H1 (cell line): ENCODE measurements around the gene PRKAR2B.

Experiments used
- ASH2L ChIP-seq: fragments of 200-600, 300-600 bp; sonication (generic); IDR thresholded peaks from one replicate; pipeline ENCODE4 v1.7.1; 2017; ENCODE audit warnings: low read length
- EP300 ChIP-seq, 2 experiments: IDR thresholded peaks; 1 replicate in 1 of 2; 2 replicates in 1 of 2; pipeline ENCODE4 v1.6.1; 2011 to 2012; ENCODE audit warnings: low read depth in 2 of 2, low read length in 2 of 2, mild to moderate bottlenecking in 2 of 2, borderline replicate concordance in 1 of 2, inconsistent platforms in 1 of 2, moderate library complexity in 1 of 2
- JUN ChIP-seq: IDR thresholded peaks from 2 replicates; pipeline ENCODE4 v1.6.1; 2011; ENCODE audit warnings: low read depth, mild to moderate bottlenecking, improper control_type of control experiment, low read length
- JUND ChIP-seq: IDR thresholded peaks from 2 replicates; pipeline ENCODE4 v1.6.1; 2011; ENCODE audit warnings: mild to moderate bottlenecking, improper control_type of control experiment, low read length
- KDM1A ChIP-seq: fragments of 200-600, 300-600 bp; sonication (generic); IDR thresholded peaks from 2 replicates; pipeline ENCODE4 v1.7.1; 2016; ENCODE audit warnings: mild to moderate bottlenecking, low read length, borderline replicate concordance
- POLR2A ChIP-seq, 2 experiments: IDR thresholded peaks; 1 replicate in 1 of 2; 2 replicates in 1 of 2; pipeline ENCODE4 v1.6.1; 2011; ENCODE audit warnings: low read depth in 2 of 2, low read length in 2 of 2, mild to moderate bottlenecking in 2 of 2; ENCODE audit errors: control extremely low read depth in 1 of 2
- POLR2AphosphoS5 ChIP-seq: IDR thresholded peaks from 2 replicates; pipeline ENCODE4 v1.6.1; 2011; ENCODE audit warnings: low read depth, low read length
- RNF2 ChIP-seq: fragments of 200-900, 300-1000 bp; sonication (generic); IDR thresholded peaks from 2 replicates; pipeline ENCODE4 v1.7.1; 2016; ENCODE audit warnings: borderline replicate concordance, low read depth, mild to moderate bottlenecking, antibody characterized with exemption, low read length; ENCODE audit not compliant: poor library complexity, severe bottlenecking; ENCODE audit errors: missing control alignments
- SIN3A ChIP-seq, 2 experiments: IDR thresholded peaks in 1 of 2; conservative IDR thresholded peaks in 1 of 2; 2 replicates each; pipeline ENCODE4 v1.6.1; 2011 to 2012; ENCODE audit warnings: low read length in 2 of 2, improper control_type of control experiment in 1 of 2, low read depth in 1 of 2, mild to moderate bottlenecking in 1 of 2
- SIRT6 ChIP-seq: IDR thresholded peaks from one replicate; pipeline ENCODE4 v1.7.1; 2012; ENCODE audit warnings: low read length, inconsistent platforms
- SRF ChIP-seq: IDR thresholded peaks from 2 replicates; pipeline ENCODE4 v1.6.1; 2011; ENCODE audit warnings: mild to moderate bottlenecking, low read depth, low read length, moderate library complexity
- TF ChIP-seq, protein P1 (sequence below), 3 experiments: IDR thresholded peaks; 1 replicate in 2 of 3; 2 replicates in 1 of 3; pipeline versions ENCODE4 v1.5.1 to v1.6.1; 2011; ENCODE audit warnings: low read length in 3 of 3, mild to moderate bottlenecking in 3 of 3, inconsistent platforms in 2 of 3, low read depth in 1 of 3, moderate library complexity in 1 of 3; ENCODE audit not compliant: insufficient read depth in 1 of 3; ENCODE audit errors: control extremely low read depth in 1 of 3
- TF ChIP-seq, protein P2 (sequence below): IDR thresholded peaks from 2 replicates; pipeline ENCODE4 v1.6.1; 2011; ENCODE audit warnings: low read length, improper control_type of control experiment

DNA sequence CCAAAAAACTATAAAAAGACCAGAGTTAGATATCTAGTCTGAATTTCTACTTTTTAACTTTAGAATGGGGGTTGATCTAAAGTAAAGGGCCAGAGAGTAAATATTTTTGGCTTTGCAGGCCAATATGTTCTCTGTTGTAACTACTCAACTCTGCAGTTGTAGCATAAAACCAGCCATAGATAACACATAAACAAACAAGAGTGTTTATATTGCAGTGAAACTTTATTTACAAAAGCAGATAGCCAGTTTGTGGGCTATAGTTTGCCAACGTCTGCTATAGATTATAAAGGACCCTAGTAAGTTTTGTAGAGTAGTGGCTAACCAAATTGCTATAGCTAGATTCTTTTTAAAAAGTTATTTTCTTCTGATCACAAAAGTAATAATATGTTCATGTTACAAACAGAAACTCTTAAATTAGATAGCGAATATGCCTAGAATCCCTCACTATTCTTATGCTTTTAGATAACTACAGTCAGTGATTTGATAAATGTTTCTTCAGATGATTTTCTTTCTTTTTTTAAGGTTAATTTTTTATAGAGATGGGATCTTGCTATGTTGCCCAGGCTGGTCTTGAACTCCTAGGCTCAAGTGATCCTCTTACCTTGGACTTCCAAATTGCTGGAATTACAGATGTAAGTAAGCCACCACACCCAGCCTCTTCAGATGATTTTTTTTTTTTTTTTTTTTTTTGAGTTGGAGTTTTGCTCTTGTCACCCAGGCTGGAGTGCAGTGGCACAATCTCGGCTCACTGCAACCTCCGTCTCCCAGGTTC is 100.7 kb downstream of the PRKAR2B start:
- TF ChIP-seq SIN3A (conservative IDR thresholded peaks at IDR 0.05 in 1 of 2, IDR thresholded peaks at IDR 0.05 in 1 of 2; ENCODE audit: low read depth in 1 of 2, low read length in 2 of 2), result no peak
- TF ChIP-seq SIRT6, result no peak
- TF ChIP-seq KDM1A, result no peak
- TF ChIP-seq, protein P1, sequence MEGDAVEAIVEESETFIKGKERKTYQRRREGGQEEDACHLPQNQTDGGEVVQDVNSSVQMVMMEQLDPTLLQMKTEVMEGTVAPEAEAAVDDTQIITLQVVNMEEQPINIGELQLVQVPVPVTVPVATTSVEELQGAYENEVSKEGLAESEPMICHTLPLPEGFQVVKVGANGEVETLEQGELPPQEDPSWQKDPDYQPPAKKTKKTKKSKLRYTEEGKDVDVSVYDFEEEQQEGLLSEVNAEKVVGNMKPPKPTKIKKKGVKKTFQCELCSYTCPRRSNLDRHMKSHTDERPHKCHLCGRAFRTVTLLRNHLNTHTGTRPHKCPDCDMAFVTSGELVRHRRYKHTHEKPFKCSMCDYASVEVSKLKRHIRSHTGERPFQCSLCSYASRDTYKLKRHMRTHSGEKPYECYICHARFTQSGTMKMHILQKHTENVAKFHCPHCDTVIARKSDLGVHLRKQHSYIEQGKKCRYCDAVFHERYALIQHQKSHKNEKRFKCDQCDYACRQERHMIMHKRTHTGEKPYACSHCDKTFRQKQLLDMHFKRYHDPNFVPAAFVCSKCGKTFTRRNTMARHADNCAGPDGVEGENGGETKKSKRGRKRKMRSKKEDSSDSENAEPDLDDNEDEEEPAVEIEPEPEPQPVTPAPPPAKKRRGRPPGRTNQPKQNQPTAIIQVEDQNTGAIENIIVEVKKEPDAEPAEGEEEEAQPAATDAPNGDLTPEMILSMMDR (IDR thresholded peaks at IDR 0.05; ENCODE audit: control extremely low read depth in 1 of 3, insufficient read depth in 1 of 3, low read depth in 1 of 3, low read length in 3 of 3), result no peak
- TF ChIP-seq JUN, result no peak
- no peak for TF ChIP-seq POLR2AphosphoS5
- TF ChIP-seq RNF2, result no peak
- no peak for TF ChIP-seq JUND
- no peak for TF ChIP-seq ASH2L
- TF ChIP-seq, protein P2, sequence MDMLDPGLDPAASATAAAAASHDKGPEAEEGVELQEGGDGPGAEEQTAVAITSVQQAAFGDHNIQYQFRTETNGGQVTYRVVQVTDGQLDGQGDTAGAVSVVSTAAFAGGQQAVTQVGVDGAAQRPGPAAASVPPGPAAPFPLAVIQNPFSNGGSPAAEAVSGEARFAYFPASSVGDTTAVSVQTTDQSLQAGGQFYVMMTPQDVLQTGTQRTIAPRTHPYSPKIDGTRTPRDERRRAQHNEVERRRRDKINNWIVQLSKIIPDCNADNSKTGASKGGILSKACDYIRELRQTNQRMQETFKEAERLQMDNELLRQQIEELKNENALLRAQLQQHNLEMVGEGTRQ, result no peak
- no peak for TF ChIP-seq SRF
- no peak for TF ChIP-seq POLR2A (IDR thresholded peaks at IDR 0.05; ENCODE audit: control extremely low read depth in 1 of 2, low read depth in 2 of 2, low read length in 2 of 2)
- TF ChIP-seq EP300 (IDR thresholded peaks at IDR 0.05; ENCODE audit: borderline replicate concordance in 1 of 2, low read depth in 2 of 2, low read length in 2 of 2), result no peak
